ENCODE results near the gene LHFPL6. TPM values are rescaled to one million over a fixed set of nuclear protein-coding genes. Genes with fewer than 3 reads are reported as not detected.

LHFPL6 gene
- total RNA-seq, 1 donor from 2014 or later = 4.8 TPM

- Mint-ChIP-seq H3K27ac (no peak overlapping the region), H3K4me3 (no peak overlapping the region), H3K4me1 (ENCODE audit: low read depth) (no peaks in the 10 kb centered on the region), H3K27me3 (ENCODE audit: insufficient read depth) (peaks cover 2% of the 10 kb centered on the region), H3K9me3 (no peaks in the 10 kb centered on the region), H3K36me3 (ENCODE audit: low read depth) (no peaks in the 10 kb centered on the region)
- intact Hi-C loops (cut with micrococcal nuclease) = no loop called here
- no peak for DNase-seq (ENCODE audit: low spot score)
These were observed 15.9 kb downstream of the LHFPL6 start for GRCh38 chr13:39586958-39587605.

GRCh38 chr13:39586151-39586550 lies 16.8 kb downstream of the LHFPL6 start:
- no peaks in the 10 kb centered on the region for H3K36me3 Mint-ChIP-seq (ENCODE audit: low read depth)

GRCh38 chr13:39585219-39585618 lies 17.8 kb downstream of the LHFPL6 start:
- no peak overlapping the region for H3K27ac Mint-ChIP-seq
- intact Hi-C loops (cut with micrococcal nuclease) = no loop called here
- H3K27me3 Mint-ChIP-seq (ENCODE audit: insufficient read depth) = peaks cover 2% of the 10 kb centered on the region
- H3K36me3 Mint-ChIP-seq (ENCODE audit: low read depth) = no peaks in the 10 kb centered on the region
- DNase-seq (ENCODE audit: low spot score) = no peak
- H3K4me1 Mint-ChIP-seq (ENCODE audit: low read depth) = no peaks in the 10 kb centered on the region
- H3K4me3 Mint-ChIP-seq = no peak overlapping the region
- no peaks in the 10 kb centered on the region for H3K9me3 Mint-ChIP-seq

More at GRCh38 chr13:39586151-39586550, 16.8 kb downstream of the LHFPL6 start:
- no peaks in the 10 kb centered on the region for H3K9me3 Mint-ChIP-seq
- no peak overlapping the region for H3K4me3 Mint-ChIP-seq
- H3K27ac Mint-ChIP-seq = no peak overlapping the region
- no peak for DNase-seq (ENCODE audit: low spot score)
- intact Hi-C loops (cut with micrococcal nuclease) = no loop called here
- peaks cover 2% of the 10 kb centered on the region for H3K27me3 Mint-ChIP-seq (ENCODE audit: insufficient read depth)
- no peaks in the 10 kb centered on the region for H3K4me1 Mint-ChIP-seq (ENCODE audit: low read depth)

- H3K9me3 Mint-ChIP-seq = no peaks in the 10 kb centered on the region
- no peaks in the 10 kb centered on the region for H3K36me3 Mint-ChIP-seq (ENCODE audit: low read depth)
- H3K27me3 Mint-ChIP-seq (ENCODE audit: insufficient read depth) = no peaks in the 10 kb centered on the region
- H3K4me1 Mint-ChIP-seq (ENCODE audit: low read depth) = no peaks in the 10 kb centered on the region
- intact Hi-C loops (cut with micrococcal nuclease) = no loop called here
- no peak for DNase-seq (ENCODE audit: low spot score)
- no peak overlapping the region for H3K27ac Mint-ChIP-seq
- H3K4me3 Mint-ChIP-seq = no peak overlapping the region
These were observed 22.0 kb downstream of the LHFPL6 start for GRCh38 chr13:39580881-39581575.

DNA sequence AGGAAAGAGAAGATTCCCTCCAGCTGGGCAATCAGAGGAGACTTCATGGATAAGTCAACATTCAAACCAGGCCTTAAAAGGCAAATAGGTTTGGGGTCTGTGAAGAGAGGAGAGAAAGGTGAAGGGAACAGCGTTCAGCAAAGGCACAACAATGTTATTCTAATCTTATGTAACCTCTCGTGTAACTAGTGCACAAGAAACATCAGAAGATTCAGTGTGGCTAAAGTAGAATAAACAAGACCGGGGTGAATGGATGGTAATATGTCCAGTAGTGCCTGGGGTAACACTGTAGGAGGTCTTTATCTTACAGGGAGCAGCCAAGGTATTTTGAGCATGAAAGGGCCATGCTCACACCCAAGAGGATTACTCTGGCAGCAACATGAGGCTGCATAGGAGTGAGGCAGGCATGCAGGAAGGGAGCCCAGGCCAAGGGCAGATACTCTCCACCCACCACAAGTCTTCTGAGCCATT lies 24.1 kb downstream of the LHFPL6 start:
- no peaks in the 10 kb centered on the region for H3K9me3 Mint-ChIP-seq
- intact Hi-C loops (cut with micrococcal nuclease) = no loop called here

DNA sequence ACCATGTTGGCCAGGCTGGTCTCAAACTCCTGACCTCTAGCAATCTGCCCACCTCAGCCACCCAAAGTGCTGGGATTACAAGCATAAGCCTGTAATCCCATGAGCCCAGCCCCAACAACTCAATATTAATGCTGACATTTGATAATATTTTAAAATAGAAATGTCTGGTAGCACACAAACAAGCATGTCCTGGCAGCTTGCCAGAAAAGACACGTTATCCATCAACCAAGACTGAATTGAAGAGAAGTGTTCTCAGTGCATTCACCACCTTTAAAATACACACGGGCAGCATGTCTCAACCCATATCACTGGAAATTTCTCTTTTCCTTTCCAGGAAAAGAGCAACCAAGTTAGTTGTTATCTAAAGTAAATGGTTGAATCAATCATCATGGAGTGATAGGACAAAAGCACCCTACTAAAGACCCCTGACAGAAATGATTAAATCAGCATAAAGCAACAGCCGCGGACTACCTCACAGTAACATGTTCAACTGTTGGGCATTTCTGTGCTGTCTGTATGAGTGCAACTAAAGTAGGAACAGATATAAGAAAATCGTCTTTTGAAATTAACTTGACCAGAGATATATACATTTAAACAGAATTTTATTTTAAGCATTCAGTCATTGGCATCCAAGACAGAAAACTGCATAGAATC lies 25.0 kb downstream of the LHFPL6 start:
- no peak overlapping the region for H3K27ac Mint-ChIP-seq
- H3K4me3 Mint-ChIP-seq = no peak overlapping the region
- no peaks in the 10 kb centered on the region for H3K36me3 Mint-ChIP-seq (ENCODE audit: low read depth)
- intact Hi-C loops (cut with micrococcal nuclease) = no loop called here
- H3K9me3 Mint-ChIP-seq = no peaks in the 10 kb centered on the region
- H3K4me1 Mint-ChIP-seq (ENCODE audit: low read depth) = no peaks in the 10 kb centered on the region
- DNase-seq (ENCODE audit: low spot score) = no peak
- no peaks in the 10 kb centered on the region for H3K27me3 Mint-ChIP-seq (ENCODE audit: insufficient read depth)

More for the DNA sequence above, 24.1 kb downstream of the LHFPL6 start:
- H3K36me3 Mint-ChIP-seq (ENCODE audit: low read depth) = no peaks in the 10 kb centered on the region
- H3K27ac Mint-ChIP-seq = no peak overlapping the region
- no peak for DNase-seq (ENCODE audit: low spot score)
- no peak overlapping the region for H3K4me3 Mint-ChIP-seq
- H3K27me3 Mint-ChIP-seq (ENCODE audit: insufficient read depth) = no peaks in the 10 kb centered on the region
- no peaks in the 10 kb centered on the region for H3K4me1 Mint-ChIP-seq (ENCODE audit: low read depth)

DNA sequence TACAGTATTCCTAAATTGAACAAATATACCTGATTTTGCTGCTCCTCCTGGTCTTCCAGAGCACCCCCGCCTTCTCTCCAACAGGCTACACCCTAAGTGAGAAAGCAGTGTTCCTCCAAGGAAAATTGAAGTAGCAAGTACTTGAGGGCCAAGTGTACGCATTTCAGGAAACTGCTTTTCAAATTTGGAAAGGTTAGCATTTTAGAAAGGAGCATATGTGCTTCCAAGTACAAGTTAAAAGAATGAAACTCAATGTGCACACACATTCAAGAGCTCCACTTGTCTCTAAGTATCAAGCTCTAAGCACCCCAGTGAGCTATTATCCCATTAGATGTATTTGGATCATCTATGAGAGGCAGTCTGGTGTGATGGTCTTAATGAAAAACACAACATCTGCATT lies 25.8 kb downstream of the LHFPL6 start:
- H3K27me3 Mint-ChIP-seq (ENCODE audit: insufficient read depth) = no peaks in the 10 kb centered on the region
- no peaks in the 10 kb centered on the region for H3K36me3 Mint-ChIP-seq (ENCODE audit: low read depth)
- H3K4me3 Mint-ChIP-seq = no peak overlapping the region
- intact Hi-C loops (cut with micrococcal nuclease) = no loop called here
- DNase-seq (ENCODE audit: low spot score) = no peak
- no peaks in the 10 kb centered on the region for H3K4me1 Mint-ChIP-seq (ENCODE audit: low read depth)
- H3K9me3 Mint-ChIP-seq = no peaks in the 10 kb centered on the region
- no peak overlapping the region for H3K27ac Mint-ChIP-seq

- no peaks in the 10 kb centered on the region for H3K9me3 Mint-ChIP-seq
- H3K4me1 Mint-ChIP-seq (ENCODE audit: low read depth) = no peaks in the 10 kb centered on the region
- no peak for DNase-seq (ENCODE audit: low spot score)
- no peaks in the 10 kb centered on the region for H3K36me3 Mint-ChIP-seq (ENCODE audit: low read depth)
- no peak overlapping the region for H3K4me3 Mint-ChIP-seq
- no peaks in the 10 kb centered on the region for H3K27me3 Mint-ChIP-seq (ENCODE audit: insufficient read depth)
- H3K27ac Mint-ChIP-seq = no peak overlapping the region
- intact Hi-C loops (cut with micrococcal nuclease) = no loop called here
These were observed 27.3 kb downstream of the LHFPL6 start for GRCh38 chr13:39575641-39576238.

- H3K27me3 Mint-ChIP-seq (ENCODE audit: insufficient read depth) = no peaks in the 10 kb centered on the region
- intact Hi-C loops (cut with micrococcal nuclease) = no loop called here
- H3K9me3 Mint-ChIP-seq = no peaks in the 10 kb centered on the region
- H3K4me3 Mint-ChIP-seq = no peak overlapping the region
- no peaks in the 10 kb centered on the region for H3K4me1 Mint-ChIP-seq (ENCODE audit: low read depth)
- DNase-seq (ENCODE audit: low spot score) = no peak
- no peak overlapping the region for H3K27ac Mint-ChIP-seq
- H3K36me3 Mint-ChIP-seq (ENCODE audit: low read depth) = no peaks in the 10 kb centered on the region
These were observed 31.4 kb downstream of the LHFPL6 start for GRCh38 chr13:39571502-39572092.

- DNase-seq (ENCODE audit: low spot score) = no peak
- no peaks in the 10 kb centered on the region for H3K4me1 Mint-ChIP-seq (ENCODE audit: low read depth)
- H3K27ac Mint-ChIP-seq = no peak overlapping the region
- intact Hi-C loops (cut with micrococcal nuclease) = no loop called here
- H3K27me3 Mint-ChIP-seq (ENCODE audit: insufficient read depth) = peaks cover 3% of the 10 kb centered on the region
- H3K4me3 Mint-ChIP-seq = no peak overlapping the region
- no peaks in the 10 kb centered on the region for H3K9me3 Mint-ChIP-seq
- H3K36me3 Mint-ChIP-seq (ENCODE audit: low read depth) = no peaks in the 10 kb centered on the region
These were observed 35.4 kb downstream of the LHFPL6 start for GRCh38 chr13:39567569-39567968.

DNA sequence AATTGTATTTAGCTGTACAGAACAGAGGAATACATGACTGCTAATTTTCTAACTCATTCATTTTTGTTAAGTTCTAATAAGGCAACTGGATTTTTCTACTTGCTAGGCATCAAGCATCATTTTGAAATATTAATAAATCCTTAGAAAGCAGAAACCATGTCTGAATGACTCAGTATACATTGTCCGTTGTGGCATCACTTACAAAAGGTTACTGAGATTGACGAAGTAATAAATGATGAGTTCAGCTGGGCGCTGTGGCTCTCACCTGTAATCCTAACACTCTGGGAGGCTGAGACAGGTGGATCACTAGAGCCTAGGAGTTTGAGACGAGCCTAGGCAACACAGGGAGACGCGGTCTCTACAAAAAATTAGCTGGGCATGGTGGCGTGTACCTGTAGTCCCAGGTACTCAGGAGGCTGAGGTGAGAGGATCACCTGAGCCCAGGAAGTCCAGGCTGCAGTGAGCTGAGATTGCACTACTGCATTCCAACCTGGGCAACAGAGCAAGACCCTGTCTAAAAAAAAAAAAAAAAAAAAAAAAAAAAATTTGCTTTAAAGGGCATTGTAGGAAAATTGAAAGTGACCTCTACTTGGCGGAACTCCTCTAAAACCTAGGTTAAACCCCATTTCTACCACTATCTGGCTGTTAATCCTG lies 36.6 kb downstream of the LHFPL6 start:
- Mint-ChIP-seq H3K27me3 (ENCODE audit: insufficient read depth) (peaks cover 4% of the 10 kb centered on the region), H3K4me3 (no peak overlapping the region), H3K27ac (no peak overlapping the region), H3K4me1 (ENCODE audit: low read depth) (no peaks in the 10 kb centered on the region), H3K36me3 (ENCODE audit: low read depth) (no peaks in the 10 kb centered on the region), H3K9me3 (no peaks in the 10 kb centered on the region)
- intact Hi-C loops (cut with micrococcal nuclease) = no loop called here
- no peak for DNase-seq (ENCODE audit: low spot score)
